T-helper 22 cell (primary cell): ENCODE data around the gene NOL7.

Experiments used
- DNase-seq: peaks from one replicate; pipeline ENCODE4 v3.0.0-alpha.2; 2020; ENCODE audit warnings: low read depth

The NOL7 gene

GRCh38 chr6:13597073-13597472 lies 18.1 kb upstream of the NOL7 start:
- no peak for DNase-seq

- no peak for DNase-seq
Observed at GRCh38 chr6:13600036-13600435, 15.1 kb upstream of the NOL7 start.

GRCh38 chr6:13604135-13604534 lies 11.0 kb upstream of the NOL7 start:
- DNase-seq: no peak

DNA sequence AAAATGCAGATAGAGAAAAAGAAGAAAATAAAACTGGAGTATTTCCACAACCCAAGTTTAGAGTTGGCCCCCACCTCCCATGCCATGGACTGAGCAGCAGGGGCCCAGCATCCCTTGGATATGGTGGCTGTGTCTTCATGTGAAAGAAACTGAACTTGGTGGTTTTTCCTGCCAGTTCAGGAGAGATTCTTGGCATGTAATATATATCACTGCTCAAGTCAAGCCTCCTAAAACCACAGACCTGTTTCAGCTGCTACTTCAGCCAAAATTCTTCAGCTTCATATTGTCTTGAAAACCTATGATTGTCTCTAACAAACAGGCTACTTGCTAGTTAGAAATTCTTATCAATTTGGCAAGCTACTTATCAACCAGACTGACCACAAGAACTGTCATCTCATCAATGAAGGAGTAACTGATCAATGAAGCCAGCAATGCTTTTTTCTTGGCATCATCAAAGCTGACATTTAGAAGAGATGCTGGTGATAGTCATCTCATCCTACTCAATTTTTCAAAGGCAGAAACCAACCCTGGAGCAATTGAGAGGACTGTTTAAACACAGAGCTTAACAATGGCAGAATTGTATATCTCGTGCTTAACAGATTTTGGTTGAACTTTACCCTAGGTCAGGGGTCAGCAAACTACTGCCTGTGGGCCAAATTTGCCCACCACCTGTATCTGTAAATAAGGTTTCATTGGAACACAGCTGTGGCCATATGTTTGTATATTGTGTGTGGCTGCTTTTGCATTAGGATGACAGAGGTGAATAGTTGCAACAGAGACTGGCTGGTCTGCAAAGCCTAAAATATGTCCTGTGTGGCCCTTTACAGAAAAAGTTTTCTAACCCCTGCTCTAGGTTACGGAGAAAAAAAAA lies 10.4 kb upstream of the NOL7 start:
- DNase-seq: no peak

- DNase-seq: no peak
Observed at GRCh38 chr6:13605634-13606033, 9.5 kb upstream of the NOL7 start.

DNA sequence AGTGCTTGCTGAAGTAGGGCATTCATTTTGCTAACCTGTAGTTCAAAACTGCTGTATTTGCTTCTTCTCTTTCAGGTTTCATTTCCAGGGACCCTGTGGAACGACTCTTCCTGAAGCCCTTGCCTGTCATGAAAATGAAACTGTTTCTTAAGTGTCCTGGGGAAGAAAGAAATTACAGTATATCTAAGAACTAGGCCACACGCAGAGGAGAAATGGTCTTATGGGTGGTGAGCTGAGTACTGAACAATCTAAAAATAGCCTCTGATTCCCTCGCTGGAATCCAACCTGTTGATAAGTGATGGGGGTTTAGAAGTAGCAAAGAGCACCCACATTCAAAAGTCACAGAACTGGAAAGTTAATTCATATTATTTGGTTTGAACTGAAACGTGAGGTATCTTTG lies 3.4 kb upstream of the NOL7 start:
- no peak for DNase-seq

- DNase-seq: no peak
Observed at GRCh38 chr6:13613029-13613594, 2.0 kb upstream of the NOL7 start.

DNA sequence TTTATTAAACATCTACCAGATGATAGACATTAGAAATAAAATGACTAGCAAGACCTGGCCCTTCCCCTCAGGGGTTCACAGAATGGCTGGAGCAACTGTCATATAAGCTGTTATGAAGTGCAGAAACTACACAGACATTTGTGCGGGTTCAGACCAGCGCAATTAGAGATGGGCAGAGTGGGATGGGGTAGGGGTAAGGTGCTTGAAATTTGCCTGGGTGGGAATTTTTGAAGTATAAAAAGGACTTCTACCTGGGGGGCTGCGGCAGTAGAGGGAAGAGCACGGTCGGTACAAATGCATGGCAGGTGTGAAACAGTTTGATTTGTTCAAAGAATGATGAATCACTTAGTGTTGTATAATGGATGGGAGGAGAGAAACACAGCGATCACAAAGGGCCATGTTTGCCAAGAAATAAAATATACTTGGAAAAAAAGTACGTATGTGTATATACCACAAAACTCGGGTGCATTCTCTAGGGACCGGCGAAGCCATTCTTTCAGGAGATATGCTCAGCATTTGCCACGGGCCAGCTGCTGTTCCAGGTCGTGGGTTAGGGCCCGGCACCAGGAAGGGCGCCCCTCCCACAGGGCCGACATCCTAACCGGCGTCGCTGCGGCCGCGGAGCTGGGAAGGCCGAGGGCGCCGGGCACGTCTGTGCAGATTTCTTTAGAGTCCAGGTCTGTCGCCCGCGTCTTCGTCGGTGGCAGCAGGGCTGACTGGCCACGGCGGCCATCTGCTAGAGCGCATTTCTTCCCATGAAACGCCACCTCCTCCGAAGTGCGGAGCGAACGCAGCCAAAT lies 809 bp upstream of the NOL7 start:
- no peak for DNase-seq

DNA sequence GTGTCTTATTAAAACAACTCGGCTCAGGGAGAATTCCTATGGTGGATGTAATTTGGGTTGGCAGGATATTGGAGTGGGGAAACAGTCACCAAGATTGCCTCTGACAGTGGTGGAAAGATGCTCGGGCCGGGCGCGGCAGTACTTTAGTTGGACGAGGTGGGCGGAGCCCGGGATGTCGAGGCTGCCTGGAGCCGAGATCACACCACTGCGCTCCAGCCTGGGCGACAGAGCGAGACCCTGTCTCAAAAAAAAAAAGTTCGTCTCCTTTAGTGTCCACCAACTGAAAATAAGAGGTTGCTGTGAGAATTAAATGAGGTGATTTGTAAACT lies 621 bp downstream of the NOL7 start:
- DNase-seq: peak; percentile 6

DNA sequence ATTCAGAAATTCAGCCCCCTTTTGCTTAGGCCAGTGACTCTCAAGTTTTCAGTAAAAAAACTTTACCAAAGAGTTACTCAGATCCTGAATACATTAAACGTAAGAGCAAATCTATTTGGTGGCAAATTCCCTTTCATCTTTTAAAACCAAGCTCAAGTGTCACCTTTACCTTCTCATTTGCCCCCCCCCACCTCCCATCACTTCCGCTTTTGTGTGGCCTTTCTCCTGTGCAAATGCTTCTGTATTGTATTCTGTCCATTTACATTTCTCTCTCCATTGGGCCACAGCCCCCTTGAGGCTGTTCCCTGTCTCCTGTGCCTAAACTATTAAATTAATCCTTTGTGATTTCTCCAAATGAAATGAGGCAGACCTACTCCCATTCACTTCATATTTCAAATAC lies 1.9 kb downstream of the NOL7 start:
- no peak for DNase-seq

DNA sequence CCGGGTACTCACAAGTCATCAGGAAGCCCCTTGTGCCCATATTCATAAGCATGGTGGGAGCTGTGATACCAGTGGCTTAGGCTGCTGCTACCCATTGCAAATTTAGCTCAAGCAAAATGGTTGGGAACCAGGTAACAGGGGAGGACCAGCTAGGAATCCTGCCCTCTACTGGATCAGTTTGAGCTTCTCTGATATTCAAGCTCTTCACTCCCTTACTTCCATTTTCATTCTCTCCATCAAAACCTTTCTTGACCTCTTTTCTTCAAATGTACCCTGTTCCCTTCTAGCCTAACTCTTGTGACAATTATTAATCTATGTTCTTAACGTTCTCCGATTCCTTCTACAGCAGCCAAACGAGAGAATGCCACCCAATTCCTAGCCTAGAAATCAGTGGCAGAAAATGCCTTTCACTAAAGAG lies 9.7 kb downstream of the NOL7 start:
- no peak for DNase-seq

DNA sequence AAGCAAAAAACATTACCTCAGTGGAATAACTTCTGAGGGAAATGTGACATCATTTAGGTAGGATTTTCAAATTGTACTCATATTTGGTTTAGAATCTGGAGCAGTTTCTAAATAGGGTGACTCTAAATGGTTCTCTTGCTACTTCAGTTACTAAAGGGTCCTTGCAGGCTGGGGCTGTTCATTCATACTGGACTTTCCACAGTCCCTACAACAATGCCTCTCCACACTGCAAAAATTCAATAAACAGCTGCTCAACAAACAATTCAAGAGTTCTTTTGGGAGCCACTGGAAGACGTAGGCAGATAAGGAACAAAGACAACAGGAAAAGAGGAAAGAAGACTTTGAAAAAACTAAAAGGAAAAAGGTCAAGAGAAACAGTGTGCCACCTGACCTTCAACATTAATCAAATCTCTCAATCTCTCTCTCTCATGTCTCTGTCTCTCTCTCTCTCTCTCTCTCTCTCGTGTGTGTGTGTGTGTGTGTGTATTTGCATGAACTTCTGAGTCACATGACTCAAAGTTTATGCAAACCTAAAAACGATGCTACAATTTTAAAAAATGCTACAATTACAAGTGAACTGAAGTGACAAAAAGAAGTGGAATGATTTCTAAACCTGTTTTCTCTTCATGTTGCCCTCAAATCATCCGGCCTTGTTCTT lies 14.5 kb downstream of the NOL7 start:
- DNase-seq: no peak

DNA sequence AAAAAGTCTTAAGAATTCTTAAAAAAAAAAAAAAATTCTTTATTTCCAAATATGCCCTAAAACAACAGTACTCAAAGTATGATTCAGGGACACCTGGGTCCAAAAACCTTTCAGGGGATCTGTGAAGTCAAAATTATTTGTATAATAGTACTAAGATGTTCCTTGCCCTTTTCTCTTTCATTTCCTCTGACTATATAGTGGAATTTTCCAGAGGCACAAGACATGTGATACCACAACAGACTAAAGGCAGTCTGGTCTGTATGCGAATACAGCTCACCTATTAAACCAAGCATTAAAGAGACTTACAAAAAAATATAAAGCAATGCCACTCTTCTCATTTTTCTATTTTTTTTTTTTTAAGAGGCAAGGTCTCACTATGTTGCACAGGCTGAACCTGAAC lies 15.4 kb downstream of the NOL7 start:
- no peak for DNase-seq

DNA sequence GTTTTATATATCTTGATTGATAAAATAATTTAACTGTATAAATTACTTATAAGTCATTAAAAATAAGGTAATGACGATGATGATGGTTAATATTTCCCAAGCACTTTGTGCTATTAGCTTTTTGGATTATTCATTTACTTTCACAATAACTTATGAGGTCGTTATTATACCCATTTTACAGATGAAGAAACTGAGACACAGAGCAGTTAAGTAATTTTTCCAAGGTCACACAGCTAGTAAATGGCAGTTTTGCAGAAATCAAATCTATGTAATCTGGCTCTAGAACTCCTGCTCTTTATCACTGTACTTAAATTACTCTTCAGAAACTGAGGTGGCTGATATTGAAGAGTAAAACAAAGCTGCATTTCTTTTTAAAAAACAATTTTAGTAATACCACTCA lies 18.2 kb downstream of the NOL7 start:
- no peak for DNase-seq

DNA sequence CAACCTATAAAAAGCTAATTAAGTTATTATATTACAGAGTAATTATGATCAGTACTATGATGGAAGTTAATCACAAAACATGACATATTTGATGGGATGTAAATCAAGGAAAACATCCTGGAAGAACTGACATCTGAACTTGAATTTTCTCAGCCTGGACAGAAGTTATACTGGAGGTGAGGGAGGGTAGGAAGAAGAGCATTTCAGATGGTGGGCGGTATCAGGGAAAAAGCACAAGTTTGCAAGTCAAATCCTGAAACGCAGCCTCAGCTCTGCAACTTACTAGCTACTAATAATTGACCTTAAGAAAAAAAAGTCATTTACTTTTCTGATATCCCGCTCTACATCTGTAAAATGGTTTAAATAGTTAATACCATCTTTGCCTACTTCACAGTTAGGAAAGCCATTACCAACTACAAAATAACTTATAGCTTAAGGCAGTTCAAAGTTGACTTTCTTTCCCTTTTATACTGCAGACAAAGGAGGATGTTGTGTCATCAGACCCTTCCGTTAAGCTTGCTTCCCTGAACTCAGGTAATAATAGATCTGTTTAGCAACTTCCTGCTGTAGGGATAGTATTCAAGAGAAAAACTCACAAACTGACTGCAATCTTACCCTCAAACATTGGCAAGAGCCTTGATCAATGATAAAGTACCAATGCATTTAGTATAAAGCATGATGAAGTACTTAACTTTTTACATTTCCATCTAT lies 21.0 kb downstream of the NOL7 start:
- no peak for DNase-seq

DNA sequence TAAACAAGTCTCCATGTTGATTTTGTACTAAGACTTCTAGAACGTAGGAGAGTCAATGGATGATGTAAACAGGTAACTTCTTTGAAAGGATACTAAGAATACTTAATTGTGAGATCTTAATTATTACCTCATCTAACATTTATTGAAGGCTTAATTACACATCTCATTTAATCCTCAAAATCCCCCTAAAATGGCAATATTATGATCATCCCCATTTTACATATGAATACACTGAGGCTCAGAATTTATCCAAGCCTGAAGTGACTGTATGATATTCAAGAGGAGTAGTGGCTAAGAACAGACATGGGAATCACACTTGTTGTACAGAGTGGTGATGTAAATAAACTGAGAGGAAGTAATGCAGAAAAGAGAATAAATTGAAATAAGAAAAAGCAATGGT lies 22.9 kb downstream of the NOL7 start:
- no peak for DNase-seq

GRCh38 chr6:13638626-13639025 lies 23.5 kb downstream of the NOL7 start:
- no peak for DNase-seq

GRCh38 chr6:13641315-13641714 lies 26.2 kb downstream of the NOL7 start:
- DNase-seq: no peak

DNA sequence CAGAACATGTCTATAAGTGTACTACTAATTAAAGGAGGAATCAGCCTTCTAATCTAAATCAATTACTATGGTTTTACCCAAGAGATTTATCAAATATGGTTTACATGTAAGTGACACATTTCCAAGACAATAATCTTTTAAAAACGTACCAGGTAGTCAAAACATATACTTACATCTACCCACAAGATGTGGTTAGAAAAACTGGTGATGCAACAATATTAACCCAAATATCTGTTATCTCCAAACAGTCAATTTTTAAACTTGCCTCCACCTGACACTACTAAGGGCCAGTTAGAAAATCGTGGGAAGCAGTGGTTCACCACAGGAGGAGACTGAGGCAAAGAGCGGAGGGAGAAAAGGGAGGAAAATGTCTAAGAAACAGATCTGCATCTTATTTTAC lies 28.0 kb downstream of the NOL7 start:
- no peak for DNase-seq

DNA sequence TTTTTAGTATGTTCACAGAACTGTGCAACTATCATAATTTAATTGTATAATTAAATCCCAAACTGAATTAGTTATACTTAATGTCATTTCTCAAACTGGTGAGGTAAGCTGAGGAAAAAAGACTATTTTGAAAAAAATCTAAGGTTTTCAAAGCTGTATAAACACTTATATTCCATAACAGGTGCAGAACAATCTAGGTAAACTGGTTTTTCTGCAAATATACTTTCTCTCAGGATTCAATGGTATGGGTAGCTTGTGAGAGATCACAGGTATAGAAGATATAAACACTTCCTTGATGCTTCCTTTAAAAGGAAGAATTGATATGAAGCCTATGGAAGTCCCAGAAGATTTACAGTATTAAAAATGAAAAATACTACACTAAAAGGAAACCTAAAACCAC lies 33.7 kb downstream of the NOL7 start:
- DNase-seq: no peak

DNA sequence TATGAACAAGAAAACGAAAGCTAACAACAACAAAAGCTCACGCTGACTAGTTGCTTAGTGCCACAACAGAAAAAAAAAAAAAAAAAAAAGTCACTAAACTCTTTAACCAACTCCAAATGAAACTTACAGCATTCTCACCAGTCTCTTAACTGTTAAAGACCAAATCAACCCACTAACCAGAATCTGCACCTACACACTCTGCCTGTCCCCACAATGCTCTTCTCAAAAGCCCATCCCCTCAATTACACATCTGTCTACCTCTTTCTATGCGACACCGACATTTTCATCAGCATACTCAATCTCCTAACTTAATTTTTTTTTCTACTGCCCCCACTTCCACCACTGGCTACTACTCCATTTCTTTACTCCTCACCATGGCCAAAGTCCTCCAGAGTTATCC lies 34.3 kb downstream of the NOL7 start:
- DNase-seq: no peak

- no peak for DNase-seq
Observed at GRCh38 chr6:13653296-13653695, 38.2 kb downstream of the NOL7 start.
